SK-N-SH (cell line): ENCODE results near the gene CHRNB2. TPM values are rescaled to one million over a fixed set of nuclear protein-coding genes. Genes with fewer than 3 reads are reported as not detected.
A peak's percentile ranks its signal among the peaks of the same experiment; 100 is the strongest.

ENCODE experiments used
- CTCF ChIA-PET: fragments of 300-600, 350-600 bp; formaldehyde crosslinking; extraction: SDS; loops from one replicate; lab custom pipeline; 2021; lab: Yijun Ruan, JAX
- POLR2A ChIA-PET: fragments of 350-600 bp; sonication (Branson Sonifier 250); formaldehyde crosslinking; extraction: SDS; loops from one replicate; lab custom pipeline; 2020; ENCODE audit warnings: antibody characterized with exemption, inconsistent platforms; lab: Yijun Ruan, JAX
- DNase-seq: peaks from one replicate; pipeline ENCODE4 v3.0.0; 2012
- H2AFZ ChIP-seq: fragments of 200-600 bp; sonication (generic); 2 replicates; pipeline ENCODE4 v1.8.1; 2016; ENCODE audit warnings: antibody characterized with exemption, mild to moderate bottlenecking, low read depth
- H3F3A ChIP-seq: fragments of 200-600 bp; sonication (generic); replicated peaks from 2 replicates; pipeline ENCODE3; 2016; ENCODE audit warnings: antibody characterized with exemption, mild to moderate bottlenecking; ENCODE audit not compliant: insufficient read depth
- H3K27ac ChIP-seq, 2 experiments: fragments of 200-500 bp in 1 of 2; fragments of 200-600 bp in 1 of 2; sonication (Bioruptor generic) in 1 of 2; sonication (generic), shearing (Covaris generic) in 1 of 2; 2 replicates each; pipeline versions ENCODE4 v1.5.1 to v1.6.1; 2014 to 2016; ENCODE audit warnings: low read depth in 2 of 2, inconsistent platforms in 1 of 2, low read length in 1 of 2, mild to moderate bottlenecking in 1 of 2, mixed read lengths in 1 of 2
- H3K27me3 ChIP-seq: fragments of 200-600 bp; sonication (generic), shearing (Covaris generic); 2 replicates; pipeline ENCODE4 v1.6.1; 2016; ENCODE audit warnings: mixed run types; ENCODE audit not compliant: insufficient read depth
- H3K36me3 ChIP-seq, 2 experiments: fragments of 200-500 bp in 1 of 2; fragments of 200-600 bp in 1 of 2; sonication (Bioruptor generic) in 1 of 2; sonication (generic) in 1 of 2; replicated peaks in 1 of 2; 2 replicates each; pipeline versions ENCODE3 to v1.5.1; 2014 to 2016; ENCODE audit warnings: low read length in 1 of 2, mild to moderate bottlenecking in 1 of 2; ENCODE audit not compliant: insufficient read depth in 2 of 2, control insufficient read depth in 1 of 2
- H3K4me1 ChIP-seq, 2 experiments: fragments of 200-500 bp in 1 of 2; fragments of 200-600 bp in 1 of 2; sonication (Bioruptor generic) in 1 of 2; sonication (generic), shearing (Covaris generic) in 1 of 2; 2 replicates each; pipeline versions ENCODE4 v1.5.1 to v1.6.1; 2014 to 2016; ENCODE audit warnings: low read depth in 1 of 2, low read length in 1 of 2, mixed run types in 1 of 2; ENCODE audit not compliant: insufficient read depth in 2 of 2, control insufficient read depth in 1 of 2
- H3K4me2 ChIP-seq: fragments of 200-600 bp; sonication (generic), shearing (Covaris generic); 2 replicates; pipeline ENCODE4 v1.6.1; 2017; ENCODE audit warnings: mixed run types
- H3K4me3 ChIP-seq, 2 experiments: fragments of 200-500 bp in 1 of 2; fragments of 200-600 bp in 1 of 2; sonication (Bioruptor generic) in 1 of 2; sonication (generic), shearing (Covaris generic) in 1 of 2; 2 replicates each; pipeline versions ENCODE4 v1.5.1 to v1.8.1; 2014 to 2016; ENCODE audit warnings: low read depth in 2 of 2, inconsistent platforms in 1 of 2, low read length in 1 of 2, mild to moderate bottlenecking in 1 of 2, mixed read lengths in 1 of 2, moderate library complexity in 1 of 2
- H3K79me2 ChIP-seq: fragments of 200-600 bp; sonication (generic); 2 replicates; pipeline ENCODE4 v1.8.1; 2017; ENCODE audit warnings: mild to moderate bottlenecking; ENCODE audit not compliant: insufficient read depth
- H3K9ac ChIP-seq: fragments of 200-600 bp; sonication (generic); 2 replicates; pipeline ENCODE4 v1.6.1; 2017; ENCODE audit warnings: mixed run types
- H3K9me2 ChIP-seq: fragments of 200-600 bp; sonication (generic); 2 replicates; pipeline ENCODE4 v1.6.1; 2017; ENCODE audit warnings: mixed run types
- H3K9me3 ChIP-seq: fragments of 200-600 bp; sonication (generic); 2 replicates; pipeline ENCODE4 v1.6.1; 2017; ENCODE audit warnings: mixed run types, mild to moderate bottlenecking, moderate library complexity
- H4K20me1 ChIP-seq: fragments of 200-600 bp; sonication (generic); 2 replicates; pipeline ENCODE4 v1.6.1; 2017; ENCODE audit warnings: mild to moderate bottlenecking, mixed run types; ENCODE audit not compliant: insufficient read depth
- CHD2 ChIP-seq: fragments of 150-350 bp; IDR thresholded peaks from 2 replicates; pipeline ENCODE4 v1.6.1; 2018; ENCODE audit warnings: low read length; ENCODE audit not compliant: partially characterized antibody
- FOSL2 ChIP-seq: IDR thresholded peaks from 2 replicates; pipeline ENCODE4 v1.4.0; 2012; ENCODE audit warnings: low read depth, mild to moderate bottlenecking, moderate library complexity, borderline replicate concordance
- FOXJ3 ChIP-seq: sonication (generic); formaldehyde crosslinking; IDR thresholded peaks from 2 replicates; pipeline ENCODE4 v1.5.1; 2020; ENCODE audit warnings: mild to moderate bottlenecking, missing genetic modification reagents
- FOXM1 ChIP-seq: IDR thresholded peaks from 2 replicates; pipeline ENCODE4 v1.4.0; 2012; ENCODE audit warnings: low read depth, mild to moderate bottlenecking
- GATA2 ChIP-seq: sonication (generic); formaldehyde crosslinking; IDR thresholded peaks from 2 replicates; pipeline ENCODE4 v1.5.0; 2020; ENCODE audit warnings: mild to moderate bottlenecking, missing genetic modification reagents
- JUND ChIP-seq: IDR thresholded peaks from 2 replicates; pipeline ENCODE4 v1.4.0; 2012
- SMC3 ChIP-seq: IDR thresholded peaks from 2 replicates; pipeline ENCODE4 v1.6.1; 2012; ENCODE audit warnings: low read depth, low read length, improper control_type of control experiment
- TAF1 ChIP-seq: IDR thresholded peaks from 2 replicates; pipeline ENCODE4 v1.6.1; 2012; ENCODE audit warnings: low read depth, mild to moderate bottlenecking, low read length, moderate library complexity, borderline replicate concordance
- TCF12 ChIP-seq: IDR thresholded peaks from 2 replicates; pipeline ENCODE4 v1.4.0; 2012
- WGBS: methylation state at CpG from one replicate; pipeline ENCODE4 v1.1.6; 2017; ENCODE audit warnings: low lambda C conversion rate; 5-methylcytosine and 5-hydroxymethylcytosine counted together
- polyA plus RNA-seq, 3 experiments: library from polyadenylated mRNA; depleted of rRNA; stranded (reverse); fragments of >200 nt; gene quantifications; 2 replicates each; pipeline ENCODE4 v1.2.3, GENCODE V29; 2012
- TF ChIP-seq, protein P1 (sequence below): IDR thresholded peaks from 2 replicates; pipeline ENCODE4 v1.4.0; 2012; ENCODE audit warnings: low read depth, borderline replicate concordance
- TF ChIP-seq, protein P2 (sequence below): fragments of 150-350 bp; IDR thresholded peaks from 2 replicates; pipeline ENCODE4 v1.6.1; 2017; ENCODE audit warnings: antibody characterized with exemption, low read length, low read depth, borderline replicate concordance
- TF ChIP-seq, protein P3 (sequence below): IDR thresholded peaks from 2 replicates; pipeline ENCODE4 v1.4.0; 2012; ENCODE audit warnings: low read depth
- TF ChIP-seq, protein P4 (sequence below): fragments of 200-600 bp; sonication (generic); IDR thresholded peaks from 2 replicates; pipeline ENCODE4 v1.6.1; 2017; ENCODE audit warnings: antibody characterized with exemption, mild to moderate bottlenecking, moderate library complexity

CHRNB2 gene
- polyA plus RNA-seq, 1 of the 3 experiments (the other 2 are of a cell fraction), result 0.64 TPM

GRCh38 chr1:154546264-154547063 lies 21.1 kb upstream of the CHRNB2 start (continued):
- peak; percentile 89 for TF ChIP-seq SMC3
- TF ChIP-seq, all 33 proteins: peak for 3

DNA sequence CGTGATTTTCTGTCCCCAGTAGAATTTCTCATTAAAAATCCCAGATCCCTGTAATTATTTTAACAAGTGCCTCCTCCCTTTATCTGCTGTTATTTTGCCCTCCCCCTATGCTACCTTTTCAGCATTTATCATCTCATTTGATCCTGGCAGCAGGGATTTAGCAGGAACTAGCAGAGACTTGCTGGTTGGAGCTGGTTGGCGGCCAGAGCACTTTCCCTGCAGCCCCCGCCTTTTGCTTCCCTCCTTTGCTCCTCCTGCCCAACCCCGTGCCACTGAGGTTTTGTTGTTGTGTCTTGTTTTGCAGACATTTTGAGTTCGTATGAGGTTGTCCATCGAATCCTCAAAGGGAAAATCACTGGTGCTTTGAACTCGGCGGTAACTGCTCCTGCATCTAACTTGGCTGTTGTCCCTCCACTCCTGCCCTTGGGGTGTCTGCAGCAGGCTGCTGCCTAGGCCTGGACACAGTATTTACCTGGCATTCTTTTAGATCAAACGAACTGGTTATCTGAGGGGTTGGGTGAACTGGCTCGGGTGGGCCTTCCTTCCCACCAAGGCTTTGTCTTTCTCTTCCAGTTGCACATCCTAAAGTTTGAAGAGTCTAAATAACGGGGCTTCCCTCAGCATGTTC lies 20.4 kb upstream of the CHRNB2 start:
- Histone ChIP-seq H2AFZ (no peak overlapping the region), H3K4me3 (no peak overlapping the region), H3K4me2 (no peak overlapping the region), H3K79me2 (no peaks in the 10 kb centered on the region), H3K27ac (peak overlapping the region in 1 of 2 experiments; percentile 78; a peak in 2 of 4 replicates), H3F3A (peaks cover 18% of the 10 kb centered on the region), H3K9me2 (no peaks in the 10 kb centered on the region), H4K20me1 (no peaks in the 10 kb centered on the region), H3K9me3 (no peaks in the 10 kb centered on the region), H3K9ac (no peak overlapping the region), H3K4me1 (peaks cover 0 to 22% of the 10 kb centered on the region in 2 experiments; a peak in 1 of 4 replicates), H3K27me3 (no peaks in the 10 kb centered on the region), H3K36me3 (peaks cover 6 to 39% of the 10 kb centered on the region in 2 experiments)
- ChIA-PET CTCF (interaction anchor here (0.6 to 7.4 kb wide), 42 partner anchors 8 to 624 kb away, joined by 3 to 187 read pairs (median 4); partner anchors contain the start of genes CHRNB2 and IL6R), POLR2A (interaction anchor here (1.0 to 1.3 kb wide), 2 partner anchors 8 to 68 kb away, joined by 3 to 4 read pairs; no protein-coding TSS in a partner anchor)
- no peak for TF ChIP-seq FOXJ3 (CRISPR knock-in tag)
- no peak for TF ChIP-seq JUND
- no peak for TF ChIP-seq TCF12
- no peak for TF ChIP-seq FOXM1
- TF ChIP-seq, protein P1, sequence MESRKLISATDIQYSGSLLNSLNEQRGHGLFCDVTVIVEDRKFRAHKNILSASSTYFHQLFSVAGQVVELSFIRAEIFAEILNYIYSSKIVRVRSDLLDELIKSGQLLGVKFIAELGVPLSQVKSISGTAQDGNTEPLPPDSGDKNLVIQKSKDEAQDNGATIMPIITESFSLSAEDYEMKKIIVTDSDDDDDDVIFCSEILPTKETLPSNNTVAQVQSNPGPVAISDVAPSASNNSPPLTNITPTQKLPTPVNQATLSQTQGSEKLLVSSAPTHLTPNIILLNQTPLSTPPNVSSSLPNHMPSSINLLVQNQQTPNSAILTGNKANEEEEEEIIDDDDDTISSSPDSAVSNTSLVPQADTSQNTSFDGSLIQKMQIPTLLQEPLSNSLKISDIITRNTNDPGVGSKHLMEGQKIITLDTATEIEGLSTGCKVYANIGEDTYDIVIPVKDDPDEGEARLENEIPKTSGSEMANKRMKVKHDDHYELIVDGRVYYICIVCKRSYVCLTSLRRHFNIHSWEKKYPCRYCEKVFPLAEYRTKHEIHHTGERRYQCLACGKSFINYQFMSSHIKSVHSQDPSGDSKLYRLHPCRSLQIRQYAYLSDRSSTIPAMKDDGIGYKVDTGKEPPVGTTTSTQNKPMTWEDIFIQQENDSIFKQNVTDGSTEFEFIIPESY, result no peak
- no peak for TF ChIP-seq GATA2 (CRISPR knock-in tag)
- TF ChIP-seq TAF1, result no peak
- TF ChIP-seq, protein P2, sequence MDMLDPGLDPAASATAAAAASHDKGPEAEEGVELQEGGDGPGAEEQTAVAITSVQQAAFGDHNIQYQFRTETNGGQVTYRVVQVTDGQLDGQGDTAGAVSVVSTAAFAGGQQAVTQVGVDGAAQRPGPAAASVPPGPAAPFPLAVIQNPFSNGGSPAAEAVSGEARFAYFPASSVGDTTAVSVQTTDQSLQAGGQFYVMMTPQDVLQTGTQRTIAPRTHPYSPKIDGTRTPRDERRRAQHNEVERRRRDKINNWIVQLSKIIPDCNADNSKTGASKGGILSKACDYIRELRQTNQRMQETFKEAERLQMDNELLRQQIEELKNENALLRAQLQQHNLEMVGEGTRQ, result no peak
- TF ChIP-seq FOSL2, result no peak
- TF ChIP-seq, protein P3, sequence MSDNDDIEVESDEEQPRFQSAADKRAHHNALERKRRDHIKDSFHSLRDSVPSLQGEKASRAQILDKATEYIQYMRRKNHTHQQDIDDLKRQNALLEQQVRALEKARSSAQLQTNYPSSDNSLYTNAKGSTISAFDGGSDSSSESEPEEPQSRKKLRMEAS, result no peak
- TF ChIP-seq SMC3, result no peak
- no peak for TF ChIP-seq CHD2
- TF ChIP-seq, protein P4, sequence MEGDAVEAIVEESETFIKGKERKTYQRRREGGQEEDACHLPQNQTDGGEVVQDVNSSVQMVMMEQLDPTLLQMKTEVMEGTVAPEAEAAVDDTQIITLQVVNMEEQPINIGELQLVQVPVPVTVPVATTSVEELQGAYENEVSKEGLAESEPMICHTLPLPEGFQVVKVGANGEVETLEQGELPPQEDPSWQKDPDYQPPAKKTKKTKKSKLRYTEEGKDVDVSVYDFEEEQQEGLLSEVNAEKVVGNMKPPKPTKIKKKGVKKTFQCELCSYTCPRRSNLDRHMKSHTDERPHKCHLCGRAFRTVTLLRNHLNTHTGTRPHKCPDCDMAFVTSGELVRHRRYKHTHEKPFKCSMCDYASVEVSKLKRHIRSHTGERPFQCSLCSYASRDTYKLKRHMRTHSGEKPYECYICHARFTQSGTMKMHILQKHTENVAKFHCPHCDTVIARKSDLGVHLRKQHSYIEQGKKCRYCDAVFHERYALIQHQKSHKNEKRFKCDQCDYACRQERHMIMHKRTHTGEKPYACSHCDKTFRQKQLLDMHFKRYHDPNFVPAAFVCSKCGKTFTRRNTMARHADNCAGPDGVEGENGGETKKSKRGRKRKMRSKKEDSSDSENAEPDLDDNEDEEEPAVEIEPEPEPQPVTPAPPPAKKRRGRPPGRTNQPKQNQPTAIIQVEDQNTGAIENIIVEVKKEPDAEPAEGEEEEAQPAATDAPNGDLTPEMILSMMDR, result no peak
- DNase-seq, result no peak
- 67% methylated on average over 10 of the region's 11 CpGs for WGBS
